OCI-LY1 (cell line): ENCODE results near the gene FCER1A.

Experiments
- CTCF ChIP-seq: fragments of 200-600 bp; sonication (generic), shearing (Covaris generic); IDR thresholded peaks from 2 replicates; pipeline ENCODE4 v1.5.1; 2017; ENCODE audit warnings: mild to moderate bottlenecking, antibody characterized with exemption, low read length, moderate library complexity, mixed read lengths
- EZH2 ChIP-seq: fragments of 200-600 bp; sonication (generic), shearing (Covaris generic); IDR thresholded peaks from 2 replicates; pipeline ENCODE4 v1.8.0; 2017; ENCODE audit warnings: borderline replicate concordance, mixed run types, mild to moderate bottlenecking, antibody characterized with exemption, low read length, moderate library complexity, mixed read lengths

- TF ChIP-seq CTCF (no peak), EZH2 (no peak)
These were observed 27.5 kb upstream of the FCER1A start for GRCh38 chr1:159274631-159275030.
